Keratinocyte (primary cell): ENCODE results near the gene TNS3.

Experiments used
- EZH2 ChIP-seq: IDR thresholded peaks from one replicate; pipeline ENCODE4 v1.6.1; 2012; ENCODE audit warnings: inconsistent platforms, mild to moderate bottlenecking, low read length, moderate library complexity
- TF ChIP-seq, protein P1 (sequence below), 3 experiments: IDR thresholded peaks in 1 of 3; conservative IDR thresholded peaks in 1 of 3; optimal IDR thresholded peaks in 1 of 3; 2 replicates in 2 of 3; 3 replicates in 1 of 3; pipeline versions ENCODE3 to v1.5.1; 2011; ENCODE audit warnings: low read length in 3 of 3, mild to moderate bottlenecking in 3 of 3, moderate library complexity in 2 of 3, control low read depth in 1 of 3, inconsistent platforms in 1 of 3; ENCODE audit not compliant: insufficient read depth in 2 of 3; ENCODE audit errors: extremely low read depth in 1 of 3

DNA sequence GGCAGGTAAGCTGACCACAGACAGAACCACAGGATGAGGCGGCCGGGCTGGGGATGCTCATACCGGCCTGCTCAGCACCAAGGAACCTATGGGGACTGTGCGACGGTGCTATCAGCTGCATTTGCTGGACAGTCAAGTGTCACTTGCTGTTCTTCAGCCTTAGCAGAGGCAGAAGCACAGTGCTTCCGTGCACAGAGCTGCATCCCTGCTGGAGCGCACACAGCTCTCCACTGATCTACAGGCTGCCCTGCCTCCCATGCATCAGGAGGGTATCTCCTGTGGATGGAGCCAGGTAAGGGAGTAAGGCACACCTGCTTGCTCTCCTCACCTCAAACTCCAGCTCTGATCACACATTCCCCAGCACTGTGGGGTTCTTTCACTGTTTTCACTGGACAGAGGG is 97.5 kb downstream of the TNS3 start:
- TF ChIP-seq, protein P1, sequence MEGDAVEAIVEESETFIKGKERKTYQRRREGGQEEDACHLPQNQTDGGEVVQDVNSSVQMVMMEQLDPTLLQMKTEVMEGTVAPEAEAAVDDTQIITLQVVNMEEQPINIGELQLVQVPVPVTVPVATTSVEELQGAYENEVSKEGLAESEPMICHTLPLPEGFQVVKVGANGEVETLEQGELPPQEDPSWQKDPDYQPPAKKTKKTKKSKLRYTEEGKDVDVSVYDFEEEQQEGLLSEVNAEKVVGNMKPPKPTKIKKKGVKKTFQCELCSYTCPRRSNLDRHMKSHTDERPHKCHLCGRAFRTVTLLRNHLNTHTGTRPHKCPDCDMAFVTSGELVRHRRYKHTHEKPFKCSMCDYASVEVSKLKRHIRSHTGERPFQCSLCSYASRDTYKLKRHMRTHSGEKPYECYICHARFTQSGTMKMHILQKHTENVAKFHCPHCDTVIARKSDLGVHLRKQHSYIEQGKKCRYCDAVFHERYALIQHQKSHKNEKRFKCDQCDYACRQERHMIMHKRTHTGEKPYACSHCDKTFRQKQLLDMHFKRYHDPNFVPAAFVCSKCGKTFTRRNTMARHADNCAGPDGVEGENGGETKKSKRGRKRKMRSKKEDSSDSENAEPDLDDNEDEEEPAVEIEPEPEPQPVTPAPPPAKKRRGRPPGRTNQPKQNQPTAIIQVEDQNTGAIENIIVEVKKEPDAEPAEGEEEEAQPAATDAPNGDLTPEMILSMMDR (optimal IDR thresholded peaks at IDR 0.05 in 1 of 3, IDR thresholded peaks at IDR 0.05 in 1 of 3, conservative IDR thresholded peaks at IDR 0.05 in 1 of 3; ENCODE audit: extremely low read depth in 1 of 3, insufficient read depth in 2 of 3, low read length in 3 of 3): no peak
- TF ChIP-seq EZH2: no peak
